T-helper 17 cell (primary cell): ENCODE measurements around the gene INTS7. TPM values are rescaled to one million over a fixed set of nuclear protein-coding genes. Genes with fewer than 3 reads are reported as not detected.

Experiments
- ATAC-seq: fragments of 150-1000 bp; cut with Tn5 transposase; 2 replicates; pipeline ENCODE4 v1.10.0; 2021; ENCODE audit warnings: mild to moderate bottlenecking, moderate library complexity
- DNase-seq, 3 donors: peaks; one replicate each; pipeline versions ENCODE4 v3.0.0 to v3.0.0-alpha.2; 2020 to 2021
- H3K9me3 ChIP-seq: one replicate; pipeline ENCODE4 v1.7.0; 2013; ENCODE audit warnings: low read length, mild to moderate bottlenecking; ENCODE audit not compliant: control insufficient read depth, poor library complexity, severe bottlenecking
- H3K27ac Mint-ChIP-seq: one replicate; pipeline ENCODE4 v1.8.0; 2022; ENCODE audit warnings: mild to moderate bottlenecking, moderate library complexity, mixed read lengths
- H3K27me3 Mint-ChIP-seq: one replicate; pipeline ENCODE4 v1.8.0; 2022; ENCODE audit warnings: mixed read lengths
- H3K36me3 Mint-ChIP-seq: one replicate; pipeline ENCODE4 v1.8.0; 2022; ENCODE audit warnings: low read depth, mixed read lengths
- H3K4me1 Mint-ChIP-seq: one replicate; pipeline ENCODE4 v1.8.0; 2022; ENCODE audit warnings: mild to moderate bottlenecking, mixed read lengths
- H3K4me3 Mint-ChIP-seq: one replicate; pipeline ENCODE4 v1.8.0; 2022; ENCODE audit warnings: mild to moderate bottlenecking, moderate library complexity, mixed read lengths
- total RNA-seq, 4 donors: library from RNA in 2 of 4; stranded (reverse) in 2 of 4; gene quantifications; one replicate each; pipeline ENCODE4 v1.2.3 and lab custom pipeline; 2022 to 2026

The INTS7 gene
- total RNA-seq, 2 donors from 2014 or later = 9.2 to 9.5 TPM

DNA sequence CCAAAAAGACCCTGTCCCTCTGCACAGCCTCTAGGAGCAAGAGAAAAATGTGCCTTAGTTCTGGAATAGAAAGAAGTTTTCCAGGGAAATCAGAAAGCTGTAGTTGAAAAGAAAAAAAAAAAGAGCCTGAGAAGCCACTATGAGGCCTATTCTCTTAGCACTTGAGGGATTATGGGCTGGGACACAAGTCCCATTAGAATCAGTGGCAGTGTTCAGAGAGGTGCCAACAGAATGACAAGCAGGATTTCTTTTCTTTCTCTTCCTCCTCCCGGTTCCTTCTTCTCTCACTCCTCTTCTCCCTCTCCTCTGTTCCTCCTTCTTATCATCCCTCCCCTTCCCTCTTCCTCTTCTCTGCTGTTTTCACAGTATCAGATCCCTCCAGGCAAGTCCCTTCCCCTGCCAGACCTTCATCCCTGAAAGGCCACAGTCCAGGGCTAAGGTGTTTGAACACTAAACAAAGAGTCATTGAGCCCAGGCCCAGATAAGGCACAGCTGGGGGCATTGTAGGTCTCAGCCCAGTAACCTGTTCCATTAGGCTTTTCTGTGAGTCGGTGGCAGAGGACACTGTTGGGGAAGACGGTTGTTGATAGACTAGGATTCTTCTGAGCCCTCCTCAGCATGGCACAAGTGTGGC, 140.1 kb downstream of the INTS7 start:
- no peak for DNase-seq
- no peaks in the 10 kb centered on the region for H3K9me3 ChIP-seq
- H3K4me3 Mint-ChIP-seq = no peak overlapping the region
- no peak overlapping the region for H3K27ac Mint-ChIP-seq
- peaks cover 4% of the 10 kb centered on the region for H3K4me1 Mint-ChIP-seq
- no peaks in the 10 kb centered on the region for H3K27me3 Mint-ChIP-seq
- ATAC-seq = no peak
- H3K36me3 Mint-ChIP-seq = no peaks in the 10 kb centered on the region

DNA sequence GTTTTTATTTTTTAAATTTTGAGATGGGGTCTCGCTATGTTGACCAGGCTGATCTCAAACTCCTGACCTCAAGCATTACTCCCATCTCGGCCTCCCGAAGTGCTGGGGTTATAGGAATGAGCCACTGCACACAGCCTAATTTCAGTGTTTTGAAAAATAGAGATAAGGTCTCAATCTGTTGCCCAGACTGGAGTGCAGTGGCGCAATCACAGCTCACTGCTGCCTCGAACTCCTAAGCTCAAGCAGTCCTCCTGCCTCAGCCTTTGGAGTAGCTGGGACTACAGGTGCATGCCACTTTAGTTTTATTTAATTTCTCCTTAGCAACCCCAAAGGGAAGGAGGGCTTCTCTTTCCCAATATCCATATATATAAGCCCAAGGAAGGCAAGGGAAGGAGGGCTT, 141.0 kb downstream of the INTS7 start:
- H3K9me3 ChIP-seq = no peaks in the 10 kb centered on the region
- Mint-ChIP-seq H3K4me1 (peaks cover 4% of the 10 kb centered on the region), H3K4me3 (no peak overlapping the region), H3K36me3 (no peaks in the 10 kb centered on the region), H3K27ac (no peak overlapping the region), H3K27me3 (no peaks in the 10 kb centered on the region)
- ATAC-seq = no peak
- no peak for DNase-seq

DNA sequence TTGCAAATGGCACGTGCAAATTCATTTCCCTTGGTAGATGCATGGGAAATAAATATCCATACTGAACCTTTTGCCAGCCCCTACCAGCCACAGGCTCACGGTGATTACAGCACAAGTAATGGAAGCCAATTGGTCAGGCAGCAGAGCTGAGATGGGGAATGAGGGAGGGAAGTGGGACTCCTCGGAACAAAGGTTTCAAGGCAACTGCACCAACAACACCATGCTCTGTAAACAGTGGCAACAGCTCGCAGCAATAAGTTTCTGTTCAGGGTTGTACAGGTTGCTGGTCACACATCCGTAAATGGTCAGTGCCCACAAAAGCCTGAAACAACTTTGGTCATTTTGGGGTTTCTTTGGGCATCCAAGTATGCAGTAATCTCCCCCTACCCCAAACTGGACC, 142.1 kb downstream of the INTS7 start:
- no peaks in the 10 kb centered on the region for H3K9me3 ChIP-seq
- Mint-ChIP-seq H3K4me1 (peaks cover 4% of the 10 kb centered on the region), H3K27ac (no peak overlapping the region), H3K27me3 (peaks cover under 1% of the 10 kb centered on the region), H3K4me3 (no peak overlapping the region), H3K36me3 (no peaks in the 10 kb centered on the region)
- ATAC-seq (no peak), DNase-seq (no peak)

DNA sequence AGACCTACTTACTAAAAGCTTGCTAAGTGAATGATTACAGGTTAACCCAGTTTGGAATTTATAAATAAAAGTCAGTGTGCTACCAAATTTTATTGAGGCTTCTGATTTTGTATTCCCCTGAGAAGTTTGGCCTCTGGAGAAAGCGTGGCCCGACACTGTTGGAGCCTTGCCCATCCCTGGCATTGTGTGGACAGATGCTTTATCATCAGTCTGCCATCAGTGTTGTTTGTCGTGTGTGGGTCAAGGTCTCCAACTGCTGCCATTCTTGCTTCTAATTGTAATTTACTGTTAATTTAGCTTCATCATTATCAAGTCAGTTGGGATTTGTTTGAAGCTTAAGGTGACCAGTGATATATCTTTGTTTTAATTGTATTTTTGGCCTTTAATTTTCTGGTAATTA, 142.8 kb downstream of the INTS7 start:
- Mint-ChIP-seq H3K4me3 (no peak overlapping the region), H3K27ac (no peak overlapping the region), H3K36me3 (peaks cover 3% of the 10 kb centered on the region), H3K27me3 (peaks cover 7% of the 10 kb centered on the region), H3K4me1 (peaks cover 11% of the 10 kb centered on the region)
- no peak for ATAC-seq
- DNase-seq = no peak
- H3K9me3 ChIP-seq = no peaks in the 10 kb centered on the region

DNA sequence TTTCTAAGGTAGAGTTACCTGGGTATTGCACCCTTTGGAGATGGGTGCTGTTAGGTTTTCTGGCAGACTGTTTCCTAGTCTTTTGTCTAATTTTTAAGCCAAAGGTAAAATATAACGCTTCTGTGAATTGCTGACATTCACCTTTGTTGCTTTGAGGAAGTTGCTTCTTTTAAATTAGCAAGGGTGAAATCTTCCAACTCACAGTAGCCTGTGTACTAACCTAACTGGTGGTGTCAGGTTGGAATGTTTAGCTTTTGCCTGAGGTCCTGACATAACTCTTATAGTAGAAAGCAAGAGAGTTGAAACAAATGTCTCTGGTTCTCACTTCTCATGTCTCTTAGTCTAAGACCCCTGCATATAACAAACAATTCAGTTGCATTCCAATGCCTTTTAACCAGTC, 143.6 kb downstream of the INTS7 start:
- peaks cover 16% of the 10 kb centered on the region for H3K27me3 Mint-ChIP-seq
- no peak for ATAC-seq
- H3K36me3 Mint-ChIP-seq = peaks cover 3% of the 10 kb centered on the region
- DNase-seq = no peak
- H3K4me3 Mint-ChIP-seq = no peak overlapping the region
- H3K4me1 Mint-ChIP-seq = peaks cover 11% of the 10 kb centered on the region
- no peaks in the 10 kb centered on the region for H3K9me3 ChIP-seq
- no peak overlapping the region for H3K27ac Mint-ChIP-seq

Other genes with a start within 250 kb of the INTS7 start
- gene LPGAT1, start 204.8 kb downstream of the INTS7 start, total RNA-seq = 10 to 100 TPM; 35.0 to 42.9 TPM
- gene DTL, start 191 bp upstream of the INTS7 start, total RNA-seq = 1 to 10 TPM in 1 of 2 donors, under 1 TPM in 1; 0.72 to 1.7 TPM
- gene PPP2R5A, start 249.9 kb upstream of the INTS7 start, total RNA-seq = 10 to 100 TPM; 52.1 to 52.4 TPM